GM23338 (cell line): ENCODE measurements around the gene MRPS12. TPM values are rescaled to one million over a fixed set of nuclear protein-coding genes. Genes with fewer than 3 reads are reported as not detected.

ENCODE experiments used
- CREB1 ChIP-seq: fragments of 250-450 bp; sonication (Bioruptor Pico); IDR thresholded peaks from 2 replicates; pipeline ENCODE4 v1.5.0; 2020; ENCODE audit warnings: low read depth, mild to moderate bottlenecking, moderate library complexity
- EZH2 ChIP-seq: fragments of 200-600 bp; sonication (generic); IDR thresholded peaks from one replicate; pipeline ENCODE4 v1.8.0; 2017; ENCODE audit warnings: antibody characterized with exemption, mild to moderate bottlenecking, low read depth; ENCODE audit not compliant: unreplicated experiment
- EZH2phosphoT487 ChIP-seq: fragments of 200-600 bp; sonication (generic); IDR thresholded peaks from one replicate; pipeline ENCODE4 v1.8.1; 2018; ENCODE audit warnings: antibody characterized with exemption; ENCODE audit not compliant: unreplicated experiment
- JUNB ChIP-seq: IDR thresholded peaks from one replicate; pipeline ENCODE4 v1.6.1; 2016; ENCODE audit warnings: antibody characterized with exemption; ENCODE audit not compliant: unreplicated experiment
- NANOG ChIP-seq: IDR thresholded peaks from 2 replicates; pipeline ENCODE4 v1.6.1; 2016; ENCODE audit warnings: antibody characterized with exemption, borderline replicate concordance
- POLR2AphosphoS5 ChIP-seq: IDR thresholded peaks from 2 replicates; pipeline ENCODE4 v1.6.1; 2016; ENCODE audit warnings: antibody characterized with exemption, low read depth
- polyA plus RNA-seq: library from polyadenylated mRNA; unstranded; fragments of >200 nt; fragmentation: Nextera tagmentation; extraction: Ambion mirVana; gene quantifications from 2 replicates; pipeline ENCODE4 v1.2.1, GENCODE V29; 2016
- total RNA-seq: library from RNA; depleted of rRNA; stranded (reverse); fragments of >200 nt; shearing (Covaris generic); gene quantifications from 2 replicates; pipeline ENCODE4 v1.2.3, GENCODE V29; 2014
- TF ChIP-seq, protein P1 (sequence below): fragments of 250-450 bp; sonication (Bioruptor Pico); IDR thresholded peaks from 2 replicates; pipeline ENCODE4 v1.5.0; 2020; ENCODE audit warnings: mild to moderate bottlenecking, moderate library complexity
- TF ChIP-seq, protein P2 (sequence below): IDR thresholded peaks from 2 replicates; pipeline ENCODE4 v1.6.1; 2016; ENCODE audit warnings: antibody characterized with exemption
- TF ChIP-seq, protein P3 (sequence below): IDR thresholded peaks from one replicate; pipeline ENCODE4 v1.6.1; 2018; ENCODE audit warnings: antibody characterized with exemption; ENCODE audit not compliant: unreplicated experiment

Gene MRPS12
- total and polyA plus RNA-seq, 2 experiments from 2014 or later = 74.1 to 86.3 TPM

DNA sequence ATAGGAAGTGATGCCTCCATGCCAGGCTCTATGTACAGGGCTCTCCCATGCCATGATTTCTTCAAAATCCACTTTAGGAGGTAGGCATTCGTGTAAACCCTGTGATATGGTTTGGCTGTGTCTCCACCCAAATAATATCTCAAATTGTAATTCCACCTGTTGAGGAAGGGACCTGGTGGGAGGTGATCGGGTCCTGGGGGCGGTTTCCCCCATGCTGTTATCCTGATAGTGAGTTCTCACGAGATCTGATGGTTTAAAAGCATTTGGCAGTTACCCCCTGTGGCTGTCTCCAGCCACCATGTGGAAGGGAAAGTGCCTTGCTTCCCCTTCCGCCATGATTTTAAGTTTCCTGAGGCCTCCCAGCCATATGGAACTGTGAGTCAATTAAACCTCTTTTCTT lies 8.3 kb upstream of the MRPS12 start (continued):
- TF ChIP-seq, protein P1, sequence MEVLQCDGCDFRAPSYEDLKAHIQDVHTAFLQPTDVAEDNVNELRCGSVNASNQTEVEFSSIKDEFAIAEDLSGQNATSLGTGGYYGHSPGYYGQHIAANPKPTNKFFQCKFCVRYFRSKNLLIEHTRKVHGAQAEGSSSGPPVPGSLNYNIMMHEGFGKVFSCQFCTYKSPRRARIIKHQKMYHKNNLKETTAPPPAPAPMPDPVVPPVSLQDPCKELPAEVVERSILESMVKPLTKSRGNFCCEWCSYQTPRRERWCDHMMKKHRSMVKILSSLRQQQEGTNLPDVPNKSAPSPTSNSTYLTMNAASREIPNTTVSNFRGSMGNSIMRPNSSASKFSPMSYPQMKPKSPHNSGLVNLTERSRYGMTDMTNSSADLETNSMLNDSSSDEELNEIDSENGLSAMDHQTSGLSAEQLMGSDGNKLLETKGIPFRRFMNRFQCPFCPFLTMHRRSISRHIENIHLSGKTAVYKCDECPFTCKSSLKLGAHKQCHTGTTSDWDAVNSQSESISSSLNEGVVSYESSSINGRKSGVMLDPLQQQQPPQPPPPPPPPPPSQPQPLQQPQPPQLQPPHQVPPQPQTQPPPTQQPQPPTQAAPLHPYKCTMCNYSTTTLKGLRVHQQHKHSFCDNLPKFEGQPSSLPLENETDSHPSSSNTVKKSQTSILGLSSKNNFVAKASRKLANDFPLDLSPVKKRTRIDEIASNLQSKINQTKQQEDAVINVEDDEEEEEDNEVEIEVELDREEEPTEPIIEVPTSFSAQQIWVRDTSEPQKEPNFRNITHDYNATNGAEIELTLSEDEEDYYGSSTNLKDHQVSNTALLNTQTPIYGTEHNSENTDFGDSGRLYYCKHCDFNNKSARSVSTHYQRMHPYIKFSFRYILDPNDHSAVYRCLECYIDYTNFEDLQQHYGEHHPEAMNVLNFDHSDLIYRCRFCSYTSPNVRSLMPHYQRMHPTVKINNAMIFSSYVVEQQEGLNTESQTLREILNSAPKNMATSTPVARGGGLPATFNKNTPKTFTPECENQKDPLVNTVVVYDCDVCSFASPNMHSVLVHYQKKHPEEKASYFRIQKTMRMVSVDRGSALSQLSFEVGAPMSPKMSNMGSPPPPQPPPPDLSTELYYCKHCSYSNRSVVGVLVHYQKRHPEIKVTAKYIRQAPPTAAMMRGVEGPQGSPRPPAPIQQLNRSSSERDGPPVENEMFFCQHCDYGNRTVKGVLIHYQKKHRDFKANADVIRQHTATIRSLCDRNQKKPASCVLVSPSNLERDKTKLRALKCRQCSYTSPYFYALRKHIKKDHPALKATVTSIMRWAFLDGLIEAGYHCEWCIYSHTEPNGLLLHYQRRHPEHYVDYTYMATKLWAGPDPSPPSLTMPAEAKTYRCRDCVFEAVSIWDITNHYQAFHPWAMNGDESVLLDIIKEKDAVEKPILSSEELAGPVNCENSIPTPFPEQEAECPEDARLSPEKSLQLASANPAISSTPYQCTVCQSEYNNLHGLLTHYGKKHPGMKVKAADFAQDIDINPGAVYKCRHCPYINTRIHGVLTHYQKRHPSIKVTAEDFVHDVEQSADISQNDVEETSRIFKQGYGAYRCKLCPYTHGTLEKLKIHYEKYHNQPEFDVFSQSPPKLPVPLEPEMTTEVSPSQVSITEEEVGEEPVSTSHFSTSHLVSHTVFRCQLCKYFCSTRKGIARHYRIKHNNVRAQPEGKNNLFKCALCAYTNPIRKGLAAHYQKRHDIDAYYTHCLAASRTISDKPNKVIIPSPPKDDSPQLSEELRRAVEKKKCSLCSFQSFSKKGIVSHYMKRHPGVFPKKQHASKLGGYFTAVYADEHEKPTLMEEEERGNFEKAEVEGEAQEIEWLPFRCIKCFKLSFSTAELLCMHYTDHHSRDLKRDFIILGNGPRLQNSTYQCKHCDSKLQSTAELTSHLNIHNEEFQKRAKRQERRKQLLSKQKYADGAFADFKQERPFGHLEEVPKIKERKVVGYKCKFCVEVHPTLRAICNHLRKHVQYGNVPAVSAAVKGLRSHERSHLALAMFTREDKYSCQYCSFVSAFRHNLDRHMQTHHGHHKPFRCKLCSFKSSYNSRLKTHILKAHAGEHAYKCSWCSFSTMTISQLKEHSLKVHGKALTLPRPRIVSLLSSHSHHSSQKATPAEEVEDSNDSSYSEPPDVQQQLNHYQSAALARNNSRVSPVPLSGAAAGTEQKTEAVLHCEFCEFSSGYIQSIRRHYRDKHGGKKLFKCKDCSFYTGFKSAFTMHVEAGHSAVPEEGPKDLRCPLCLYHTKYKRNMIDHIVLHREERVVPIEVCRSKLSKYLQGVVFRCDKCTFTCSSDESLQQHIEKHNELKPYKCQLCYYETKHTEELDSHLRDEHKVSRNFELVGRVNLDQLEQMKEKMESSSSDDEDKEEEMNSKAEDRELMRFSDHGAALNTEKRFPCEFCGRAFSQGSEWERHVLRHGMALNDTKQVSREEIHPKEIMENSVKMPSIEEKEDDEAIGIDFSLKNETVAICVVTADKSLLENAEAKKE (CRISPR knock-in tag) = no peak
- TF ChIP-seq POLR2AphosphoS5 (no peak), CREB1 (CRISPR knock-in tag) (no peak), EZH2 (no peak), NANOG (no peak), JUNB (no peak), EZH2phosphoT487 (no peak)
- TF ChIP-seq, protein P2, sequence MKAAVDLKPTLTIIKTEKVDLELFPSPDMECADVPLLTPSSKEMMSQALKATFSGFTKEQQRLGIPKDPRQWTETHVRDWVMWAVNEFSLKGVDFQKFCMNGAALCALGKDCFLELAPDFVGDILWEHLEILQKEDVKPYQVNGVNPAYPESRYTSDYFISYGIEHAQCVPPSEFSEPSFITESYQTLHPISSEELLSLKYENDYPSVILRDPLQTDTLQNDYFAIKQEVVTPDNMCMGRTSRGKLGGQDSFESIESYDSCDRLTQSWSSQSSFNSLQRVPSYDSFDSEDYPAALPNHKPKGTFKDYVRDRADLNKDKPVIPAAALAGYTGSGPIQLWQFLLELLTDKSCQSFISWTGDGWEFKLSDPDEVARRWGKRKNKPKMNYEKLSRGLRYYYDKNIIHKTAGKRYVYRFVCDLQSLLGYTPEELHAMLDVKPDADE = no peak
- TF ChIP-seq, protein P3, sequence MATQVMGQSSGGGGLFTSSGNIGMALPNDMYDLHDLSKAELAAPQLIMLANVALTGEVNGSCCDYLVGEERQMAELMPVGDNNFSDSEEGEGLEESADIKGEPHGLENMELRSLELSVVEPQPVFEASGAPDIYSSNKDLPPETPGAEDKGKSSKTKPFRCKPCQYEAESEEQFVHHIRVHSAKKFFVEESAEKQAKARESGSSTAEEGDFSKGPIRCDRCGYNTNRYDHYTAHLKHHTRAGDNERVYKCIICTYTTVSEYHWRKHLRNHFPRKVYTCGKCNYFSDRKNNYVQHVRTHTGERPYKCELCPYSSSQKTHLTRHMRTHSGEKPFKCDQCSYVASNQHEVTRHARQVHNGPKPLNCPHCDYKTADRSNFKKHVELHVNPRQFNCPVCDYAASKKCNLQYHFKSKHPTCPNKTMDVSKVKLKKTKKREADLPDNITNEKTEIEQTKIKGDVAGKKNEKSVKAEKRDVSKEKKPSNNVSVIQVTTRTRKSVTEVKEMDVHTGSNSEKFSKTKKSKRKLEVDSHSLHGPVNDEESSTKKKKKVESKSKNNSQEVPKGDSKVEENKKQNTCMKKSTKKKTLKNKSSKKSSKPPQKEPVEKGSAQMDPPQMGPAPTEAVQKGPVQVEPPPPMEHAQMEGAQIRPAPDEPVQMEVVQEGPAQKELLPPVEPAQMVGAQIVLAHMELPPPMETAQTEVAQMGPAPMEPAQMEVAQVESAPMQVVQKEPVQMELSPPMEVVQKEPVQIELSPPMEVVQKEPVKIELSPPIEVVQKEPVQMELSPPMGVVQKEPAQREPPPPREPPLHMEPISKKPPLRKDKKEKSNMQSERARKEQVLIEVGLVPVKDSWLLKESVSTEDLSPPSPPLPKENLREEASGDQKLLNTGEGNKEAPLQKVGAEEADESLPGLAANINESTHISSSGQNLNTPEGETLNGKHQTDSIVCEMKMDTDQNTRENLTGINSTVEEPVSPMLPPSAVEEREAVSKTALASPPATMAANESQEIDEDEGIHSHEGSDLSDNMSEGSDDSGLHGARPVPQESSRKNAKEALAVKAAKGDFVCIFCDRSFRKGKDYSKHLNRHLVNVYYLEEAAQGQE = no peak
